HG03060 (cell line): Measurements from ENCODE around the gene CCSER2.
"Not testable (repeated sequence)": the region's sequence is repeated elsewhere in the genome, so short reads cannot be mapped to it uniquely, and the experiment has no call there.

Experiments
- ATAC-seq: cut with Tn5 transposase; IDR thresholded peaks from one replicate; pipeline ENCODE4 v1.9.1; 2021; ENCODE audit warnings: low read depth, moderate number of reproducible peaks; ENCODE audit not compliant: unreplicated experiment

Gene CCSER2, protein sequence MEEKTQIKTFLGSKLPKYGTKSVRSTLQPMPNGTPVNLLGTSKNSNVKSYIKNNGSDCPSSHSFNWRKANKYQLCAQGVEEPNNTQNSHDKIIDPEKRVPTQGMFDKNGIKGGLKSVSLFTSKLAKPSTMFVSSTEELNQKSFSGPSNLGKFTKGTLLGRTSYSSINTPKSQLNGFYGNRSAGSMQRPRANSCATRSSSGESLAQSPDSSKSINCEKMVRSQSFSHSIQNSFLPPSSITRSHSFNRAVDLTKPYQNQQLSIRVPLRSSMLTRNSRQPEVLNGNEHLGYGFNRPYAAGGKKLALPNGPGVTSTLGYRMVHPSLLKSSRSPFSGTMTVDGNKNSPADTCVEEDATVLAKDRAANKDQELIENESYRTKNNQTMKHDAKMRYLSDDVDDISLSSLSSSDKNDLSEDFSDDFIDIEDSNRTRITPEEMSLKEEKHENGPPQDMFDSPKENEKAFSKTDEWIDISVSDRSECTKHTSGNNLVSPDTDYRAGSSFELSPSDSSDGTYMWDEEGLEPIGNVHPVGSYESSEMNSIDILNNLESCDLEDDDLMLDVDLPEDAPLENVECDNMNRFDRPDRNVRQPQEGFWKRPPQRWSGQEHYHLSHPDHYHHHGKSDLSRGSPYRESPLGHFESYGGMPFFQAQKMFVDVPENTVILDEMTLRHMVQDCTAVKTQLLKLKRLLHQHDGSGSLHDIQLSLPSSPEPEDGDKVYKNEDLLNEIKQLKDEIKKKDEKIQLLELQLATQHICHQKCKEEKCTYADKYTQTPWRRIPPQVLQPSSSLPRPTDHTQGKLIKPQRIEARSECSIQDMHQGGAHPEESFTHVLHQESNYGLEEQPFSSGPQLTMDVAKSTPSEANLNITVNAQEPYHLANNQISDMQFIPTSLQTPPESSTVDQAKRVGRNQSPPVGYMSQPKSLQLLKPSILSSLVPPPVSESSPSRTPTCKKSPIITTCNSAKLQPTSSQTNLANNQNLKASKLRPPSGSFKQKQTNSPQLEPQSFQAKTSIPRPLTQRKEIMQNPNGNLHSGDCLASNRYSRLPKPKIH

GRCh38 chr10:84328418-84329195 lies at the start of gene CCSER2:
TSS of gene CCSER2 (plus strand) at chr10:84328589. CDS start at chr10:84371053, 42,464 bp downstream.
- peak; percentile 24 for ATAC-seq

DNA sequence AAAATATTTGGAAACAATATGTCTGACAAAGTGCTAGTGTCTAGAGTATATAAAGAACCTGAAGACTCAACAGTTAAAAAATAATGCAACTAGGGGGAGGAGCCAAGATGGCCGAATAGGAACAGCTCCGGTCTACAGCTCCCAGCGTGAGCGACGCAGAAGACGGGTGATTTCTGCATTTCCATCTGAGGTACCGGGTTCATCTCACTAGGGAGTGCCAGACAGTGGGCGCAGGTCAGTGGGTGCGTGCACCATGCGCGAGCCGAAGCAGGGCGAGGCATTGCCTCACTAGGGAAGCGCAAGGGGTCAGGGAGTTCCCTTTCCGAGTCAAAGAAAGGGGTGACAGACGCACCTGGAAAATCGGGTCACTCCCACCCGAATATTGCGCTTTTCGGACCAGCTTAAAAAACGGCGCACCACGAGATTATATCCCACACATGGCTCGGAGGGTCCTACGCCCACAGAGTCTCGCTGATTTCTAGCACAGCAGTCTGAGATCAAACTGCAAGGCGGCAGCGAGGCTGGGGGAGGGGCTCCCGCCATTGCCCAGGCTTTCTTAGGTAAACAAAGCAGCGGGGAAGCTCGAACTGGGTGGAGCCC lies 48.4 kb upstream of the CCSER2 start:
- ATAC-seq = not testable (repeated sequence)

GRCh38 chr10:84286695-84287094 lies 41.7 kb upstream of the CCSER2 start:
- ATAC-seq = no peak

GRCh38 chr10:84288151-84288550 lies 40.2 kb upstream of the CCSER2 start:
- ATAC-seq = no peak

DNA sequence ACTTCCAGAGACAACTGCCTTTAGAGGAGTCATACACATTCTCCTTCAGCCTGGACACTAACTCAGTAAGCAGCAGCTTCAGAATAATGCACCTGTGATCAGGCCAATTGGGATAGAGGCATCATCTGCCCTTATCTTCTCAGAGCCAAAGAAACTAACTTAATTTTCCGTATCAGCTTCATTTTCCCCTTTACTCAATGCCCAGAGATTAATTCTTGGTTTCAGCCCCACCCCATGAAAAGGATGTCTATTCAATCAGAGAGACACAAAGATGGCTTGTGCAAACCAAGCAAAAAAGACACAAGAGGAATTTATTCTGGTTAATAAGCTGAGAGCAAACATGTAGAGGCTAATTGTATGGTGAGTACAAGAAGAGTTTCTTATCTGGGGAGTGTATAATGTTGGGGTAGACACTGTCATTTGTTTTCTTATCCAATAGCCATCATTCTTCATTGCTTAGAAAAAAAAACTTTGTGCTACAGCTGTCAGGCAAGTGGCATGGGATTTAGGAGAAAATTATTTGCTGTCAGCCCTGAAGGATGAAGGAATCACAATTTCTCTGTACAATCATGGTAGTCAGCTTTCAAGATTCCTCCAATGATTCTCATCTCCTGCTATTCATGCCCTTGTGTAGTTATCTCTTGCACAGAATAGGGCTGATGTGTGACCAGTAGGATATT lies 38.7 kb upstream of the CCSER2 start:
- no peak for ATAC-seq

DNA sequence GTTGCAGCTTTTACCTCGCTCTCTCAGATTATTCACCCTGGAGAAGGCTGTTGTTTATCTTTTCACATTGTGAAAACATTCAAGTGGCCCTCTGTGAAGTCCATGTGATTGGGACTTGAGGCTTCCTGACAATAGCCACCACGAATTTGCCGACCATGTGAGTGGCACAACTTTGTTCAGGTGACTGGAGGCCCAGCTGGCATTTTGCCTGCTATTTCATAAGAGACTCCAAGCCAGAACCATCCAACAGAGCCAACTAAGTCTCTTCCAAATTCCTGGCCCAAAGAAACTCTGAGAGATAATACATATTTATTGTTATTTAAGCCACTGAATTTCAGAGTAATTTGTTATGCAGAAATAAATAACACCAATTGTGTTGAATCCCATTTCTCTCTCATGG lies 38.2 kb upstream of the CCSER2 start:
- ATAC-seq = no peak

- ATAC-seq = no peak
Measured at GRCh38 chr10:84291384-84291783, 37.0 kb upstream of the CCSER2 start.

DNA sequence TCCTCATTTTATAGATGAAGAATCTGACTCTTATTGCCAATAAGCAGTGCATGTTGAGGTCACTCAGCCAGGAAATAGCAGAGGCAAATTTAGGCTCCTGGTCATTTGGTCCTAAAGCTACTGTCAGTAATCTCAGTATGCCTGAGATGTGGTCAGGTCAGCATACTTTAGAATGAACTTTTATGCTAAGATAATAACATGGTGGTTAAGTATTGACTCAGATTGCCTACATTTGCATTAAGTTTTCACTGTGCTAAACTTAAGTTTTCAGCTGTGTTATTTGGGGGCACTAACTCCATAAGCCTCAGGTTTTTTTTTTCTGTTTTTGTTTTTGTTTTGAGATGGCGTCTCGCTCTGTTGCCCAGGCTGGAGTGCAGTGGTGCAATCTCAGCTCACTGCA lies 35.9 kb upstream of the CCSER2 start:
- peak; percentile 53 for ATAC-seq

DNA sequence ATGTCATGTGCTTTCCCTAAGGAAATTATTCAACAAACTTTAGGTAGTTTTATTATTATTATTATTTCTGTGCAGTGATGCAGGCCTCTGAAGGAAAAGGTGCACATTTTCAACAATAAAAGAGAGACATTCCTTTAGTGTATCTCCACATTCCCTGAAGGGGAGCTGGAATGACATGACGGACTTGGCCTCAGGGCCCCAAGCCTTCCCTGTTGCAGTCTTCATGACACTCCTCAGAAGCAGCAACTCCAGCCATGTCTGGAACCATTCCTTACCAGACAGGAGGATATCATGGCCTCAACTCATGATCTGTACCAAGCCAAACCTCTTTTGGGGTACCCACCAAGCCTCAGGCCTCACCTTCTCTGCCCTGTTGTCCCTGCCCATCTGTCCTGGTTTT lies 35.2 kb upstream of the CCSER2 start:
- ATAC-seq = no peak

DNA sequence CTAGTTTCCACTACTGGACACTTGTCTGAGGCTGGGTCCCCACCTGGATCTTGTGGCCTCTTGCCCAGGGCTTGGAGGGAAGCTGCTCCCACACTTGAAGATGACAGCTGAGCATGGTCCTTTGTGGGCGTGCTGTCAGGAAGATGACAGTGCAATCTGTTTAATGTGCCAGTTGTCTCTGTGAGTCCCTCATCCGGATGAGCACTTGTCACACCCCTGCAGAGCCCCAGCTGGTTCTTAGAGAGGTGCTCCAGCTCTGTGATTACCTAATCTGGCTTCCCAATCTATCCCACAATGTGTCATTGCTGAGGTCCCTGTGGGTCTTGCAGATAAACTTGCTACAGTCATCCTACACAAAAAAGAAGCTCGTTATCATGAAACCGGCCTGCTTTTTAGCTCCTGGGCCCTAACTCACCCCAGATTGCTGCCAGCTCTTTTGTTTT lies 34.8 kb upstream of the CCSER2 start:
- no peak for ATAC-seq

DNA sequence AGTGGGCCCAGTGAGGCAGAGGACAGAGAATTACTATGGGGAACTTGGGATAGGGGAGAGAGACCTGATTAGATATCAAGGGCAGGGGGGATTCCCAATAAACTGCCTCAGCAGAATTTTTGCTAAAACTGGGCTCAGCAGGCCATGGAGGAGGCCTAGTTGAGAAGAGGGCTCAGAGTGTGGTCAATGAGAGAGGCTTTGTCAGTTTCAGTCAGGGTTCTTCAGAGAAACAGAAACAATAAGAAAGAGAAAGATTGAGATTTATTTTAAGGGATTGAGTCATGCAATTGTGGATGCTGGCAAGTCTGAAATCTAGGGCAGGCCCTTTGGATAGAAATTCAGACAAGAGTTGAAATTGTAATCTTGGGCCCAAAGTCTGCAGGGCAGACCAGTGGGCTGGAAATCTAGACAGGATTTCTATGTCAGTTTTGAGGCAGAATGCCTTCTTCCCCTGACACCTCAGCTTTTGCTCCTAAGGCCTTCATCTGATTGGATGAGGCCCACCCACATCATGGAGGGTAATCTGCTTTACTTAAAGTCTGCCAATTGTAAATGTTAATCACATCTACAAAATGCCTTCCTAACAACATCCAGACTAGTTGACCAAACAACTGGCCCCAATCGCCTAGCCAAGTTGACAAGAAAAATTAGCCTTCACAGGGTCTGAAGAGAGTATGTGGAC lies 33.5 kb upstream of the CCSER2 start:
- ATAC-seq = peak; percentile 77

DNA sequence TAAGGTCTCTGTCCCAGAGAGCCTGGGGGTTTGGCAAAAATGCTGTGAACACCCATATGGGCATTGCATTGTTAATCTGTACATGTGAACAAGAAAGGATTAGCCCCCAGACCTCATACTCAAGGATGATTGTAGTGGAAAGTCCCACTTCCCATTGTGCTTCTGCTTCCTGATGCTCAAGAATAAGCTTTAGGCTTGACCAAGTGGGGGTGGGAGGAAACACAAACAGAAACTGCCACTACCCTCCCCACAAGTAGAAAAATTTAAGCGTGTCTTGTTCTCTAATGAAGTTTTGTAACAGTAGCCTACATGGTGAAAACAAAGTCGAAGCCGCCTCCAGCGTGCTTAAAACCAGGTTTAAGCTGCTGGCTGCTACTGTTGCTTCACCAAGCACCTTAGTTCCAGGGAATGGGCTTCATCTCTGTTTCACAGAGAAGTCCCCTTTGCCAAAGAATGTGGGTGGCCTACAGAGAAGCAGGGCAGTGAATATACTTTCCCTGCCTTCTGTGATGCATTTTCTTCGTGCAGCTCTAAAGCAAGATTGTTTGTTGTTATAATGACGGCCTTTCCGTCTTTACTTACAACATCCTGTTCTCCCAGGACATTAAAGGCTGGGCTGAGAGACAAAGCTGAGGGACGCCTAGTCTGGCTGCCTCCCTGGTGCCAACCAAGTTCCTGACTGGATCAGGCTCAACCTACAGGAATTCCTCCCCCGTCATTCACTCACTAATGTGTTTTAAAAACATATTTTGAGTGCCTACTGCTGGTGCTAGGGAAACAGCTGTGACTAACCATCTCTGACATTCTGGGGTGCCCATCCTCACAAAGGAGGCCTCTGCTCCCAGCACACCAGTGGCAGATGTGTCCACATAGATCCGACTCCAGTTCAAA lies 32.1 kb upstream of the CCSER2 start:
- ATAC-seq = no peak

- ATAC-seq = no peak
Measured at GRCh38 chr10:84298057-84298456, 30.3 kb upstream of the CCSER2 start.

GRCh38 chr10:84302223-84302622 lies 26.2 kb upstream of the CCSER2 start:
- no peak for ATAC-seq

DNA sequence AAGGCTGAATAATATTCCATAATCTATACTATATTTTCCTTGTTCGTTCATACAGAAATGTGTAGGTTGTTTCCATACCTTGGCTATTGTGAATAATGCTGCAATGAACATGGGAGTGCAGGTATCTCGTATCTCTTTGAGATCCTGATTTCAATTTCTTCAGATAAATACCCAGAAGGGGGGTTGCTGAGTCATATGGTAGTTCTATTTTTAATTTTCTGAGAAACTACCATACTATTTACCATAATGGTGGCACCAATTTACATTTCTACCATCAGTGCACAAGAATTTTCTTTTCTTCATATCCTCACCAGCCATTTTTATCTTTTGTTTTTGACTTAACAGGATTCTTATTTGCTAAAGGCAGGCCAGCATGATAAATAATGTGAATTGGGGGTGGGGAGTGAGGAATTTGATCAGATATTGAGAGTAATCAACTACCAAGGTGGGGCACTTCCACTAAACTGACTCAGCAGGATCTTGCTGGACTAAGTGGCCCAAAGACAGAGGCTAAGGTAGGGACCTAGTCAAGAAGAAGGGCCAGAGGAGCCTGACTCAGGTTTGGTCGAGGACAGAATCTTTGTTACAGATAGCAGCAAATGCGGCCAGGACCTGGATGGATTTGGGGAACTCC lies 21.5 kb upstream of the CCSER2 start:
- ATAC-seq = no peak

DNA sequence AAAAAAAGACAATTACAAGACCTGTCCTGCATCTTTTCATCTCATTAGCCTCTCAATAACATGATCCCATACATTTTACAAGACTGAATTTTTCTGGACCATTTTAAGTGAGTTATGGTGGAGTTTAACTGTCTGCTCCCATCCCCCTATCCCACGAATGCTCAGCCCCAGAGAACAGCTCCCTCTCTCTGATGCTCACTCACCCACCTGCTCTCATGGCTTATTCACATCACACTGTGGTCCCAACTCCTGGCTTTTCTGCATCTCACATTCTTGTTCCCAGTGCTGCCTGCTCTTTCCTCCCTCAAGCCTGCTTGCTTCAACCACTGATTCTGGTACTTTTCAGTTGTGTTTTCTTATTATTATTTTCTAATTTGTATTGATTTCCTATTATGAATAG lies 20.4 kb upstream of the CCSER2 start:
- no peak for ATAC-seq

DNA sequence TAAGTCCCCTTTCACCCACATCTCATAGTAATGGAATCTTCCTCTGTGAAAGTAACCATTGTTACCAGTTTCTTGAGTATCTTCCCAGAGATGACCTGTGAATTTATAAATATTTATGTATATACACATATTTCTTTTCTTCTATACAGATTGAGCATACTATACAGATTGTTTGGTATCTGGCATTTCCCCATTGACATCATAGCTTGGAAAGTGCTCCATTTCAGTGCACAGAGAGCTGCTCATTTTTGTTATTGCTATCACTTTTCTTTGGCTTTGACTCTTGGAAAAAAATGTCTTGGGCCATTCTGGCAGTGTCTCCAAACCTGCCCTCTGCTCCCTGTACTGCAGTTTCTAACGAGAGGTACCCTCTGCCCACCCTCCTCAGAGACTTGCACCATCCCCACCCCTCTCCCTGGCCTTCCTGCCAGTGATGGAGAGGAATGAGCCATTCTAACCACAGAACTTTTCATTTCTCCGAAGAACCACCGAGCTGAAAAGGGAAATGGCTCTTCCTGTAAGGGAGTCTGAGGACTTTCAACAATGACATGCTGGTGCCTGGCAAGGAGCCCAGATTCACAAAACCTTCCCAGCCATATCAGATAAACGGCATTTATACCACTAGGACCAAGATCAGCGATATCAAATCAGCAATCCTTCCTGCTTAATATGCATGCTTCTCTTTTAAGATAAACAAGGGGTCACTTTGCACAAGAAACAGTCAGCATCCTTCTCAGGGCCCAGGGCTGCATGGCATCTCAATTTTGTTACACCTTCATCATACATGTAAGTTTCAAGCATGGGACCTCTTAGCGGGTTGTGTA lies 19.7 kb upstream of the CCSER2 start:
- ATAC-seq = no peak
